Muscle of arm (tissue), 12 donors: ENCODE measurements around the gene HHATL. TPM values are rescaled to one million over a fixed set of nuclear protein-coding genes. Genes with fewer than 3 reads are reported as not detected.

Source experiments
- DNase-seq: peaks from one replicate; pipeline ENCODE4 v3.0.0-alpha.2; 2013
- polyA plus RNA-seq, 12 donors: library from polyadenylated mRNA; unstranded; fragments of 120-200 nt; gene quantifications; one replicate each; pipeline ENCODE4 v1.2.1, GENCODE V29; 2013; ENCODE audit not compliant: insufficient read length in 12 of 12

HHATL gene
- polyA plus RNA-seq, 12 donors, result 19.8 to 84.2 (median 57.7) TPM; not detected in 2

GRCh38 chr3:42686832-42687650 lies 15.6 kb downstream of the HHATL start:
- no peak for DNase-seq

- DNase-seq, result no peak
Observed at GRCh38 chr3:42685891-42686820, 16.4 kb downstream of the HHATL start.

- DNase-seq, result no peak
Observed at GRCh38 chr3:42685363-42685881, 17.2 kb downstream of the HHATL start, which contains the start of gene KLHL40. TSS of gene KLHL40 (plus strand) at chr3:42685537. CDS start at chr3:42685619, 82 bp downstream.

GRCh38 chr3:42684632-42685362 lies 17.8 kb downstream of the HHATL start:
- DNase-seq, result no peak

- DNase-seq, result no peak
Observed at GRCh38 chr3:42683875-42684598, 18.6 kb downstream of the HHATL start.

GRCh38 chr3:42682301-42683070 lies 20.1 kb downstream of the HHATL start:
- DNase-seq, result no peak

- no peak for DNase-seq
Observed at GRCh38 chr3:42681361-42682038, 21.1 kb downstream of the HHATL start.

- DNase-seq, result no peak
Observed at GRCh38 chr3:42680806-42681205, 21.8 kb downstream of the HHATL start.

- DNase-seq, result no peak
Observed at GRCh38 chr3:42680271-42680670, 22.3 kb downstream of the HHATL start.

- DNase-seq, result no peak
Observed at GRCh38 chr3:42678447-42678846, 24.2 kb downstream of the HHATL start.

GRCh38 chr3:42675909-42676308 lies 26.7 kb downstream of the HHATL start:
- DNase-seq, result no peak

- no peak for DNase-seq
Observed at GRCh38 chr3:42674146-42674545, 28.5 kb downstream of the HHATL start.

- DNase-seq, result no peak
Observed at GRCh38 chr3:42673082-42673481, 29.5 kb downstream of the HHATL start.

GRCh38 chr3:42672515-42672914 lies 30.1 kb downstream of the HHATL start:
- DNase-seq, result no peak

GRCh38 chr3:42670670-42671069 lies 31.9 kb downstream of the HHATL start:
- DNase-seq, result no peak

- no peak for DNase-seq
Observed at GRCh38 chr3:42670051-42670576, 32.5 kb downstream of the HHATL start.

- DNase-seq, result no peak
Observed at GRCh38 chr3:42668793-42669217, 33.8 kb downstream of the HHATL start.

GRCh38 chr3:42668413-42668760 lies 34.2 kb downstream of the HHATL start:
- no peak for DNase-seq
